ENCODE results near the gene SLC4A1.

SLC4A1 gene

DNA sequence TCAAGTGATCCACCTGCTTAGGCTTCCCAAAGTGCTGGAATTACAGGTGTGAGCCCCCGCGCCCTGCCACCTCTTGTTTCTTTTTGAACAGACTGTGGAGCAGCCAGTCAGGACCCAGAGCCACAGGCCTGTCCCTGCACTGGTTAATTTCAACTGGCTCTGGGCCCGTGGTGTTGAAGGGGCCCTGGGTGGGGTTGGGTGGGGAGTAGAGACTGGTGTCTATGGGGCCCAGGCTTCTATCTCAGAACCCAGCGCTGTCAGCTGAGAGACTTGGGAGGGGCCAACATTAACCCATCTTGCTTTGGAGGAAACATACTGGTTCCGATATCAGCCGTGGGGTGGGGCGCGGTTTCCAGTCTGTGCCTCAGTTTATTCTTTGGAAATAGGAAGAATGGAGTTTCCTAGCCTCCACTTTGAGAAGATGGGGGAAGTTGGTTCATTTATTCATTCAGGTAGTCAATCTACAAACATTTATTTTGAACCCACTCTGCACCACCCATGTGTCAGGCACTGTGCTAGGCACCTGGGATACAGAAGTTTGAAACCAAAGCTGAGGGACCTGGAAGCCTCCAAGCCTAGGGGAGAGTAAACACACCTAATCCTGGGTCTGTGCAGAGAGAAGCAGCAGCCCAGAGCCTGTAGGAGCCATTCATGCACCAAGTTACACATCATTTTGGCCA lies 15.5 kb upstream of the SLC4A1 start:
- peak; percentile 38 for DNase-seq

DNA sequence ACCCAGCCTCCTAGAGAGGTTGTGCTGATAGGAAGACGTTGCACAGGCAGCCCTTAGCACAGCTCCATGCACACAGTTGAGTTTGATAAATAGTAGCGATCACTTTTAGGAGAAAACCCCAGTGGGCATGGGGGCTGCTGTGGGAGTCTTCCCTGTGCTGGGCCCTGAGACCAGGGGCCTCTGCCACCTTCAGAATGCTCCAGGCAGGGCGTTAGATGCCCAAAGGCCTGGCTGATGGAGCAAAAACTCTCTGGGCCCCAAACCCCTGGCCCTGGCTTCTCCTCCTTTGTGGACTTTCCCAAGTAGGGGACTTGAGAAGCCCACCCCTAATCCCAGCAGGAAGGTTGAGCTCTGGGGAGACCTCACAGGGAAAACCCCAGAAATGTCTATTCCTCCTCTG lies 14.3 kb upstream of the SLC4A1 start:
- DNase-seq: no peak

DNA sequence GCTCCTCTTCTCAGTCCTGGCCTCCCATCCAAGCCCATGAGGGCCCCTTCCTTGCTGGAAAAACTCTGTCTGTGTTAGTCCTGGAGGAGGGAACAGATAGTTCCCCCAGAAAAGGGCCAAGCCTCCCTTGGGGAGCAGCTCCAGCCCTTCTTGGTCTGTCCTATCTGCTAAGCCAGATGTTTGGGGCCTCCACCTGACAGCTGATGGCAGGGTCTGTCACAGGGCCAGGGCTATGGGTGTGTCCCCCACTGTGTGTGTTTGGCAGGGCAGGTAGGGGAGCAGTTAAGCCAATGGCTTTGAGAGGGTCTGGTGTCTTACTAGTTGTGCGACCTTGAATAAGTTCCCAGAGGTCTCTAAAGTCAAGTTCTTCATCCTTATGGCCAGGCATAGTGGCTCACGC lies 13.6 kb upstream of the SLC4A1 start:
- DNase-seq: peak; percentile 58

DNA sequence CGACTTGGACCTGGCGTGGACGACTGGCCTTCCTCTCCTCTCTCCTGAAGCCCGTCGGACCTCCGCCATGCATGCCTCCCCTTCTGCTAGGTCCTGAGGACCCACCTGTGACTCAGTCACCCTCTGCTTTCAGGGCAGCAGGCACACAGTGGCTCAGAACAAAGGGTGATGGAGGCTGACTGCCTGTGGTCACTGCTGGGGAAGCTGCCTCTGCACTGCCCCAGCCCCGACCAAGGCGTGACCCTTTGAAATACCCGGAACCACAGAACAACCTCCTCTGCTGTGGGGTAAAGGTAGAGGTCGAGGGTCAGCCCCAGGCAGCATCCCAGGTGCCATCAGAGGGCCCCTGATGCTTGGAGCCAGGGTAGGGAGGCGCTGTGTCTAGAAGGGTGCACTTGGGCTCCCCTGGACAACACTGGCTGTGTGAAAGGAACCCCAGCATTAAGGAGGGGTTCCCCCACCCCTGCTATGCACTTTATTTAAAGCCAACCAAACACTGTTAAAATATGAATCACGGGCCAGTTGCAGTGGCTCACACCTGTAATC lies 12.5 kb upstream of the SLC4A1 start:
- no peak for DNase-seq

DNA sequence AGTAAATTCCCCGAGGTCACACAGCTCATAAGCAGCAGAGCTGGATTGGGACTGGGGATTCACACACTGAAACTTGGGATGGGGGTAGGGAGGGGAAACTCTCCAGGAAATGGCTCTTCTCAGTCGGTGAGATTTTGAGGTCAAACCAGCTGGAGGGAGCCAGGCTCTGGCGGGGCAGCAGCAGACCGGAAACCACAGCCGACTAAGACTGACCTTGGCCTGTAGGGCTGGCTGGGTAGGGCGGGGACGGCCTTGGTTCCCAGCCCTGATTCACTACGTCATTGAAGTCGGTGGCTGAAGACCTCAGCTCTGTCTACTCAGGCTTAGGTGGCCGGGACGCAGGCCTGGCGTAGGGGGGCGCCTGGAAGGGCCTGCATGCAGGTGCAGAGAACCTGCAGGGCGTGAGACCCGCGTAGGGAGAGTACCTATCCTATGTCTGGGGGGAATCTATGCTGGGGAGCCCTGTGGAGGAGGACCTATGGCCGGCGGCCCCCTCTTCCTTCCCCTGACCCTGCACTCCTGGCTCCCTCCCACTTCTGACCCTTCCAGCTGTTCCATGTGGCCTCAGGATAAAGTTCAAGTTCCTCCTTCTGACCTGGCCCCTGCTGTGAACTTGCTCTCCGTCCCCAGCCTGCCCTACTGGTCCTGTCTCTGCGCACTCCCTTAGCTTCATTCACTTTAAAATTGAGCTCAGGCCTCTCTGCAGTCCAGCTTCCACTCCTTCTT lies 11.9 kb upstream of the SLC4A1 start:
- peak; percentile 85 for DNase-seq

DNA sequence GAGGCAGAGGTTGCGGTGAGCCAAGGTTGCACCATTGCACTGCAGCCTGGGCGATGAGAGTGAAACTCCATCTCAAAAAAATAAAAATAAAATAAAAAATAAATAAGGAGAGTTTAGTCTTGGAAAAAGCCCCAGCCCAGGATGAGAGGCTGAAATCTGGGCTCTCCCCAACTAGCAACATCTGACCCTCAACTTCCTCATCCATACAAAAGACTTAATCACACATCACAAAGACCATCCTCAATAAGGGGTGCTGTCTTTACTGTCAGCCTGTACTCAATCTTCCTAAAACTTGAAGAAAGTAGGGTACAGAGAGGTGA lies 11.4 kb upstream of the SLC4A1 start:
- DNase-seq: no peak

DNA sequence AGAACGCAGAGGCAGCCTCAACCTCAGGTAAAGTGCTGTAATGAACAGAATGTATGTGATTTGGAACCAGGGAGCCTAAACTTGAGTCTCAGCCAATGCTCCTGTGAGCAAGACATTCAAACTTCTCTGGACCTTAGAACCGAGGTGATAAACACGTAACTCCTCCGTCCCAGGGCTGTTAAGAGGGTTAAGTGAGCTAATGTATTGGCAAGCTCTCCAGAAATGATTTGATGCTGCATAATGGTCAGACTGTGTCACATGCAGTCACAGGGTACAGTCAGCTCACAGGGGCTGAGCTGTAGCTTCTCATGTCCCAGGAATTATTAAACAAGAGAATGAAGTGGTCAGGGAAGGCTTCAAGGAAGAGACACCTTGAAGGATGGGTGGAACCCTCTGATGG lies 10.0 kb upstream of the SLC4A1 start:
- no peak for DNase-seq

DNA sequence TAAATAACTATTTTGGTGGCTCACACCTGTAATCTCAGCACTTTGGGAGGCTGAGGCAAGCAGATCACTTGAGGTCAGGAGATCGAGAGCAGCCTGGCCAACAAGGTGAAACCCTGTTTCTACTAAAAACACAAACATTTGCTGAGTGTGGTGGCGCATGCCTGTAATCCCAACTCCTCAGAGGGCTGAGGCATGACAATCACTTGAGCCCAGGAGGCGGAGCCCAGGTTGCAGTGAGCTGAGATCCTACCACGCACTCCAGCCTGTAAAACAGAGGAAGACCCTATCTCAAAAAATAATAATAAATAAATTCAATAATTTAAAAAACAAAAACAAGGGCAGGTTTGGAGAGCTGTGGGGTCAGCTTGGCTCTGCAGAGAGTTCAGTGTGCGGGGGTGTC lies 5.7 kb upstream of the SLC4A1 start:
- no peak for DNase-seq

DNA sequence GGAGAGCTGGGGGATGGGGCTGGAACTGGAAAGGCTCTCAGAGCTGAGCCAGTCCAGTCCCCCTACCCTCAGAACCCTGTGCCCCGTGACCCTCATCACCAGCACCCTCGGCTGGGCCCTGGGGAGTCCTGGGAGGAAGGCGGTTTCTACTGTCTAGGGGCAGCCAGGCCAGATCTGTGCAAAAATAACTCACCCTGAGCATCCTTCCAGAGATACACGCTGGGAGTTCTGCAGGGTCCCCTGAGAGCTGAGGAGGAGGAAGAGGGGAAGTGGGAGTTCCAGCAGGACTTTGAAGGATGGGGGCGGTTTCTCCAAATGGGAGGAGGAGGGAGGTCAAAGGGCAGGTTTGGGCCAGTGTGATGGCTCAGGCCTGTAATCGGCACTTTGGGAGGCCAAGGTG lies 5.0 kb upstream of the SLC4A1 start:
- no peak for DNase-seq

DNA sequence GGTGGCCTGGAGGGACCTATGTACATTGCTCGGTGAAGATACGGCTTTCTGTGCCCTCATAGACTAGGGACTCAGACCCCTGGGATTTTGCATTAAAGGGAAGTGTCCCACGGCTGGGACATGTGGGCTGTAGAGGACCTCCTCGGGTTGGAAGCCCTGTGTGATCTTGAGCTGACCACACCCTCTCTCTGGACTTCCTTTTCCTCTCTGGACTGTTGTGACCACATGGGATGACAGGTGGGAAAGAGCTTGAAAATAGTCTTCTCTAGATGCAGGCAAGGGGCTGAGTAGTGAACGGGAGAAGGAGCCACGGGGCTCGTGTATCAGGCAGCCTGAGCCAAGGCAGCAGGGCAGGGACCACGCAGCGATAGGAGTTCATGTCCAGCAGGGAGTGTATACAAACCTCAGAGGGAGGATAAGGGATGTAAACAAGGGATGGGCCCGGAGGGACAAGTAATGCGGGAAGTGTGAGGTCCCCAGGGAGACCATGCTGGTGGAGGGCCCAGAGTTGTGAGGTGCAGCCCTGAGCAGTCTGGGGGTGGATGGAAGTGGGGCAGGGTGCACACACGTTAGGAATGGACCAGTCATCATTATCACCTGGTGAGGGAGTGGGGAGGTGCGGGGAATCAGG lies 4.5 kb upstream of the SLC4A1 start:
- no peak for DNase-seq

DNA sequence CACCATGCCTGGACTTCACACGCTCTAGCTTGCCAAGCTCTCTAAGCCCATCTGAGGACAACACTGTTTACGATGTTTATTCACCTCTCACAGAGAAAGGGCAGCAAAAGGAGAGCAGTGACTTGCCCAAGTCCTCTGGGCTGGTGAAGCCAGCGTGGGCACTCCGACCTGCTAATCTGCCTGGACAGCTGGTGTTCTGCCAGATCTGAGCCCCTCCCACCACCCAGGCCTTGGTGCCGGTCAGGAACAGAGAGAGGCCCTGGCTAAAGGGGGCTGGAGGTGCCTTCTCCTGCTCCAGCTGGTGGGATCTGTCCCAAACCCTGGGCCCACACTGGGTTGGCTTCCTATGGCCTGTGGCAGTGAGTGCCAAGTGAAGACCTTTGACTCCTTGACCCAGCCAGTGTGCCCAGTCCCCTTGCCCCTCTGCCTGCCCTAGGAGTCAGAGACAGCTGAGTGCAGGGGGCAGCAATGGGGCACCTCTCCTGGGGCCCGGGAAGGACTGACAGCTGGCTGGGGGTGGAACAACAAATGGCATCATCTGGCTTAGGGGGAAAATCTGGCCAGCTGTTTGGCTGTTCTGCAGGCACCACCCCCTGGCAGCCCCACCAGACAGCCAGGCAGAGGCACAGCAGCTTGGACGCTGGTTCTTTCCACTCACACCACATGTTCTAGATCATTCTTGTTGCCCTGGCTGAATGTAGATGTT lies 1.8 kb upstream of the SLC4A1 start:
- peak; percentile 76 for DNase-seq

DNA sequence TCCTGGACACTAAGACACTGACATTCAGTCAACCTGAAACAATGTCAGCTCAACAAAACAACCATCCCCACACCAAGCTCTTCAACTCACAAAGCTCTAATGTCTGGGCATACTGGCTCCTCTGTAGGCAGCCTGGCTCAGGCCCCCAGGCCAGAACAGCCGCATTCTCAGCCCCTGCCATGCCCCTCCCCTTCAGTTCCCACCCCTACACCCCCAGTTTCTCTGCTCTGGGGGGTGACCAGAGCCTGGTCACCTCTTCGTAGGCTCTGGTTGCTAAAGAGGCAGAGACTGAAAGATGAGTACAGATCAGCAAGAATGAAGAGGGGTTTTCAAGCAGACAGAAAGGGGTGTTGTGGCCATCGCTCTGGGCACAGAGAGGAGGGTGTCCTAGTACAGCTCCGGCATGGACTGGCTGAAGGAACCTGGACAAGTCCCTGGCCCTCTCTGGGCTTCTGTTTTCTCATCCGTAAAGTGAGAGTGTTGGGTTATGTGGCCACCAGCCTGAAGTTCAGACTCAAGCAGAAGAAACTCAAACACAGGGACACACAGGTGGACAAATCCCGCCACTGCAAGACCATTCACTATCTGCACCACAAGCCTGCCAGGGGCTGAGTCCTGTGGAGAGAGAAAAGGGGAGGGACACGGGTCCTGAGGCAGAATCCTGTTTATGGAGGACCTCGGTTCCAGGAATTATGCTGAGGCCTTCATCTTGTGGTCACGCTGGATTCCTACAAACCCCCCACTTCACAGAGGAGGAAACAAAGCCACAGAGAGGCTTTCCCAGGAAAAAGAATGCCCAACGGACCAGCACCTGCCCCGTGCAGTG lies 987 bp upstream of the SLC4A1 start:
- no peak for DNase-seq

DNA sequence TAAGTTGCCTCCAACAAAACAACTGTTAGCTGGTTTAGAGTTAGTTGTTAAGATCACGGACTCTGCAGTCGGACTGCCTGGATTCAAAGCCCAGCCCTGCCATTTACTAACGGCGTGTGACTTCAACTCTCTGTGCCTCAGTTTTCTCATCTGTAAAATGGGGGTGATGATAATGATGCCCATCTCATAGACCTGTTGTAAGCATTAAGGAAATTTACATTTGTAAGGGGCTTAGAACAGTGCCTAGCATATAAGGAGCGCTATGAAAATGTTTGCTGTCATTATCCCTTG lies 825 bp downstream of the SLC4A1 start:
- DNase-seq: no peak

DNA sequence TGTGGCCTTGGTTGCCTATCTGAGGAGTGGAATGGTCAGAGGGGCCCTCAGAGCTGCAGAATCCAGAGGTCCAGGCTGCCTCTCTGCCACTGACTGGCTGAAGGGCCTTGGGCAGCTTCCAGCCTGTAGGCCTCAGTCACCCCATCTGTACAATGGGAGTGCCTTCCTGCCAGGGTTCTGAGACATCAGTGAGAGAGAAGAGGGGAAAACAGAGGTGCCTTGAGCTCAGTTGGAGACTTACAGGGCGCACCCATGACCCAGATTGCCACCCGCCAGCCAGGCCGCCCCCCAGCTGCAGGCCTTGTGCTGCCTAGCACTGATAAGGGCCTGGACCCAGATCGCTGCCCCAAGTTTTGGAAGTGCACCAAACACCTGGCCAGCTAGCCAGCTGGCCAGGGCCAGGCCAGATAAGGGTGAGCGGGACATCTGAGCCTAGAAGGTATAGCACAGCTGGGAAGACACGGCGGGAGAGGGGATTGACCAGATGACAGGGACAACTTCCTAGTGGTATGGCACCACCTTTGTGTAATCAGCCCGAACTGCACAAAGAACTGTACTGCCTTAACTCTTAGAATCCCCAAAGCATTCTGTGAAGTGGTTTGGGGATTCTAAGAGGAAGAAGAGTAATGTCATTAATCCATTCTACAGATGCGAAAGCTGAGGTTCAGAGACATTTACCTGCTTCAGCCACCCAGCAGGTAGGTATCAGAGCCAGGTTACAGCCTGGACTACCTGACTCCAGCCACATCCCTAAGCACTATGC lies 1.4 kb downstream of the SLC4A1 start:
- DNase-seq: peak; percentile 55

DNA sequence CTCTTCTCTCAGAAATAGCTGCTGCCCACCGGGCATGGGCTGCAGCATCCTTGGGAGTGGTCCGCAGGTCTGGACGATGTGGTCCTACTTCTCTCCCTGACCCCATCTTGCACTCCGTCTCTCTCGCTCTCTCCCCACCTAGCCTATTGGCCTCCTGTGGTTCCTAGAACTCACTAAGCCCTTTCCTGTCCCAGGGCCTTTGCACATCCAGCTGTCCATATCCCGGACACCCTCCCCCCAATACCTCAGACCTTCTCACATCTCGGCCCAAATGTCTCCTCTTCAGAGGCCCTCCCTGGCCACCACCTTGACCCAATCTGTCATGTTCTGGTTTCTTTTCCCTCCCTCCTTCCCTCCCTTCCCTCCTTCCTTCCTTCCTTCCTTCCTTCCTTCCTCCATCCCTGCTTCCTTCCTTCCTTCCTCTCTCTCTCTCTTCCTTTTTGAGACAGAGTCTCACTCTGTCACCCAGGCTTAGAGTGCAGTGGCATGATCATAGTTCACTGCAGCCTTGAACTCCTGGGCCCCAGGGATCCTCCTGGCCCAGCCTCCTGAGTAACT lies 4.5 kb downstream of the SLC4A1 start:
- DNase-seq: no peak

DNA sequence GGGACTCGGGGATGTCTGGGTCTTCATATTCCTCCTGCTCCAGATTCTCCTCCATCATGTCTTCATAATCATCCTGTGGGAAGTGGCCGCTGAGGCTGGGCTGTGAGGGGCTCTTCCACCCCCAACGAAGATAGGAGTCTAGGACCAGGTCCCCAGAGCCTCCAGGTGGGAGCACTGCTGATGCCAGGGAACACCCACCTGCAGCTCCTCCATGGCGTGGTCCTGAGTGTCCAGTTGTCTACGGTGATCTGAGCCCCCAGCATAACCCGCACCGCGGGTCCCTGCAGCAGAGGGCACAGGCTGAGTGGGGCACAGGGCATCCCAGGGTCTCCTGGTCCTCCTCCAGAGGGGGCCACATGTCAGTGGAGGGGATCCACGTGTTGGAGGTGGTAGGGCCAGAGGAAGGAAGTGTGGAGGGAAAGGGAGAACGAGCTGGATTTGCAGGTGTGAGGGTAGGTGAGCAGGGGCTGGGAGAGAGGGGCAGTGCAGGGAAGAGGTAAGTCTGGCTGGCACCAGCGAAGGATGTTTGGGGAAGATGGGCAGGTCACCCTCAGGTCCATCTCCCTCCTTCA lies 5.2 kb downstream of the SLC4A1 start:
- no peak for DNase-seq

DNA sequence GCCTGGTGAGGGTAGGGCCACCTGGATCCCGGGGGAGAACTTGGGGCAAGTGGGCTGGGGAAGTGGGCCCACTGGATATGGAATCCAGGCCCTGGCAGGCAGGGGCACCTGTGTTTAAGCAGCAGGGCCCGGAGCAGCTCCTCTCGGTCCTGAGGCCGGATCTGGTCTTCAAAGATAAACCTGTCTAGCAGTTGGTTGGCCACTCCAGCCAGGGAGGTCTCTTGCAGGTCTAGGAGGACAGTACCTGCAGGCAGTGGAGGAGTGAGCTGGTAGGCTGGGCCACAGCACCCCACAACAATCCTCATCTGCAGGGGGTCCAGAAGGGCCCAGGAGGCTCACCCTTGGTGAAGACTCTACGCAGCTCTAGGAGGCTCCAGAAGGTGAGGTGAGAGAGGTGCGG lies 7.6 kb downstream of the SLC4A1 start:
- no peak for DNase-seq

DNA sequence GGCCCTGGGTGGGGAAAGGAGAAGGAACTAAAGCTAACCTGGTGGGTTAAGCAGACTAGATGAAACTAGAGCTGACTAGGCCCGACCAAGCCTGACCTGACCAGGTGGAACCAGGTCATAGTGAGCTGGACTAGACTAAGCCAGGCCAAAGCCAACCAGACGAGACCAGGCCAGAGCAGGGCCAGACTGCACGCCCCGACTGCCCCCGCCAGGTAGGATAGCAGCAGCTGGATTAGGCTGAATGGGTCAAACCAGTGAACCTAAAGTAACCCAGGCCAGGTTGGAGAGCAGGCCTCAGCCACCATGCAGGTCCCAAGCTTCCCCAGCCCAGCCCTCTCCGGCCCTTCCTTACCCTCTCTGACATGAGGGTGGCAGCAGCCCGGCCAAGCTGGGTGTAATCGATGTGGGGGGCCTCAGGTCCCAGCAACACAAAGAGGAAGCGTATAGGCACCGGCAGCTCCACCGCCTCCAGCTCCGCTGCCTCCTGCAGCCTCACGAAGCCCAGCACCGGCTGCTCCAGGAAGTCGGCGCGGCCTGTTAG lies 9.1 kb downstream of the SLC4A1 start:
- DNase-seq: no peak

DNA sequence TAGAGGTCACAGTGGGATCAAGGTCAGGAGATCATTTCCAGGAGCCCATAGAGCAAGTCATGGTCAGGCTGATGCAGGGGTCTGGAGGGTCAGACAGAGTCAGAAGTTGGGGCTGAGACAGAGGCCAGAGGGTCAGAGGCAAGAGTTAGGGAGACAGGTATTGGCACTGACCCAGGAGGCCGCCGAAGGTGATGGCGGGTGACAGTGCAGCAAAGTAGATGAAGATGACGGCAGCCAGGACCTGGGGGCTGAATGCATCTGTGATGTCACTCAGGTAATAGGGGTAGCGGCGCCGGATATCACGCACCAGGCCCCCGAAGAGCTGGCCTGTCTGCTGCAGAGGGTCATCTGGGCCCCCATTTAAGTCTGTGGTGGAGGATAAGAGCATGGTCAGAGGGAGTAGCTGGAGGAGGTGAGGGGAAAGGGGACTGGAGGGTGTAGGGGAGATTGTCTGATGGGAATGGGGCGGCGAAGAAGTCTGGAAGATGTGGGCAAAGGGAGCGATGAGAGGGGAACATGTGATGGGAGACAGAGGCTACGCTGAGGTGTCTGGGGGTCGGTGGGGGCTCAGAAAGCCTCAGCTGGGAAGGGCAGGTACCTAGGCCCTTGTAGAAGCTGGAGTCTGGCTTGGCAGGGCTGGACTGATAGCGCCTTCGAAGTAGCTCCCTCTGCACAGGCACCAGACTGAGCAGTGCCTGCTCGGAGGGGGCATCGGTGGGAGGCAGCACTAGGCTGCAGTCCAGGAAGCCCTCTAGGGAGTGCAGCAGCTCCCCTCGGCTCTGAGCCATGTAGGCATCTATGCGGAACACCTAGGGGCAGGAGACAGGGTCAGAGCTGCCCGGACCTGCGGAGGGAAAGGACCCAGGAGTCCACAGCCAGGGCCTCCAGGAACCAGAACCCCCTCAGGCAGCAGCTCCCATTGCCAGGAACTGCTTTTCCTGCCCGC lies 9.8 kb downstream of the SLC4A1 start:
- no peak for DNase-seq

DNA sequence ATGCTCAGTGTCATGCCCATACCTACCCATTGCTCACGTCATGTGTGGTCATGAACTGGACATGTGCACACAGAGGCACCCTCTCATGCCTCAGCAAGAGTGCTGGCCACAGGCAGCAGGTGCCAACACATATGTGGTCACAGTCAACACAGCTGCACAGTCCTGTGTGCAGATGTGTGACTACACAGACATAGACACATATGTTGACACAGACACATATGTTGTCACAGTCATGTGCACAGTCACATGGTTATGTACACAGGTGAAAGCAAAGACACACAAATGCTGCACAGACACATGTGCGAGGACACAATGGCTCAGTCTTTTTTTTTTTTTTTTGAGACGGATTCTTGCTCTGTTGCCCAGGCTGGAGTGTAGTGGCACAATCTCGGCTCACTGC lies 11.3 kb downstream of the SLC4A1 start:
- DNase-seq: no peak
